Kasumi-1 (cell line): Measurements from ENCODE around the gene DUSP28.

ENCODE experiments used
- DNase-seq, 2 experiments: peaks; one replicate each; lab custom pipeline; 2025; lab: John Stamatoyannopoulos, UW

DUSP28 gene

GRCh38 chr2:240572141-240573031, 12.2 kb downstream of the DUSP28 start:
- DNase-seq: no peak

GRCh38 chr2:240573071-240573515, 12.9 kb downstream of the DUSP28 start:
- DNase-seq: no peak

- DNase-seq: no peak
Measured at GRCh38 chr2:240573516-240574385, 13.6 kb downstream of the DUSP28 start.

GRCh38 chr2:240574386-240575100, 14.4 kb downstream of the DUSP28 start:
- DNase-seq: no peak

GRCh38 chr2:240575101-240575965, 15.2 kb downstream of the DUSP28 start:
- no peak for DNase-seq

- DNase-seq: no peak
Measured at GRCh38 chr2:240576036-240576435, 15.9 kb downstream of the DUSP28 start.

GRCh38 chr2:240576436-240577205, 16.5 kb downstream of the DUSP28 start:
- DNase-seq: no peak

GRCh38 chr2:240577281-240578109, 17.3 kb downstream of the DUSP28 start:
- DNase-seq: no peak

- DNase-seq: no peak
Measured at GRCh38 chr2:240578110-240578450, 17.9 kb downstream of the DUSP28 start.

GRCh38 chr2:240578488-240578887, 18.3 kb downstream of the DUSP28 start:
- DNase-seq: no peak

- DNase-seq: no peak
Measured at GRCh38 chr2:240579071-240579762, 19.1 kb downstream of the DUSP28 start.

GRCh38 chr2:240579771-240580614, 19.8 kb downstream of the DUSP28 start:
- peak; percentile 4 to 10 for DNase-seq

GRCh38 chr2:240581811-240582210, 21.7 kb downstream of the DUSP28 start:
- no peak for DNase-seq

- no peak for DNase-seq
Measured at GRCh38 chr2:240582781-240583180, 22.6 kb downstream of the DUSP28 start.

- no peak for DNase-seq
Measured at GRCh38 chr2:240583774-240584173, 23.6 kb downstream of the DUSP28 start.

- peak; percentile 88 to 90 for DNase-seq
Measured at GRCh38 chr2:240584486-240585031, 24.4 kb downstream of the DUSP28 start.

- DNase-seq: no peak
Measured at GRCh38 chr2:240585101-240585500, 24.9 kb downstream of the DUSP28 start.
